Measurements from ENCODE around the gene RTP3. TPM values are rescaled to one million over a fixed set of nuclear protein-coding genes. Genes with fewer than 3 reads are reported as not detected.
"Not testable (repeated sequence)": the region's sequence is repeated elsewhere in the genome, so short reads cannot be mapped to it uniquely, and the experiment has no call there.

RTP3 gene
- total and polyA plus RNA-seq, 4 donors: 1.0 to 61.7 (median 26.6) TPM

DNA sequence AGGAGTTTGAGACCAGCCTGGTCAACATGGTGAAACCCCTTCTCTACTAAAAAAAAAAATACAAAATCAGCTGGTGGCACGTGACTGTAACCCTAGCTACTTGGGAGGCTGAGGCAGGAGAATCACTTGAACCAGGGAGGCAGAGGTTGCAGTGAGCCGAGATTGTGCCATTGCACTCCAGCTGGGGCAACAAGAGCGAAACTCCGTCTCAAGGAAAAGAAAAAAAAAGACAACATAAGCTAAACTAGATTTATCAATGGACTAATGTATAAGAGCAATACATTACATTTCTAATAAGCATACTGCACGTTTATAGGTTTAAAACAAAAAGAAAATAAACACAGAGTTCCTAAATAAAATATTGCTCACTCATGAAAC is 40.6 kb downstream of the RTP3 start:
- not testable (repeated sequence) for H3K27ac ChIP-seq (ENCODE audit: low read depth in 1 of 2, low read length in 2 of 2); H3K4me1 ChIP-seq (ENCODE audit: control insufficient read depth in 4 of 4, insufficient read depth in 4 of 4, low read length in 3 of 4); H3K9me3 ChIP-seq (ENCODE audit: control insufficient read depth in 4 of 4, low read length in 3 of 4); H3K4me3 ChIP-seq (ENCODE audit: low read depth in 1 of 3, low read length in 3 of 3); H3K9ac ChIP-seq (ENCODE audit: low read depth in 1 of 2, low read length in 2 of 2); DNase-seq (ENCODE audit: low spot score); H3K36me3 ChIP-seq (ENCODE audit: control insufficient read depth in 4 of 4, insufficient read depth in 3 of 4, low read depth in 1 of 4, low read length in 3 of 4); H3K27me3 ChIP-seq (ENCODE audit: control insufficient read depth in 4 of 4, insufficient read depth in 4 of 4, low read length in 3 of 4)
- 66% methylated on average over 5 of the region's 5 CpGs for WGBS

DNA sequence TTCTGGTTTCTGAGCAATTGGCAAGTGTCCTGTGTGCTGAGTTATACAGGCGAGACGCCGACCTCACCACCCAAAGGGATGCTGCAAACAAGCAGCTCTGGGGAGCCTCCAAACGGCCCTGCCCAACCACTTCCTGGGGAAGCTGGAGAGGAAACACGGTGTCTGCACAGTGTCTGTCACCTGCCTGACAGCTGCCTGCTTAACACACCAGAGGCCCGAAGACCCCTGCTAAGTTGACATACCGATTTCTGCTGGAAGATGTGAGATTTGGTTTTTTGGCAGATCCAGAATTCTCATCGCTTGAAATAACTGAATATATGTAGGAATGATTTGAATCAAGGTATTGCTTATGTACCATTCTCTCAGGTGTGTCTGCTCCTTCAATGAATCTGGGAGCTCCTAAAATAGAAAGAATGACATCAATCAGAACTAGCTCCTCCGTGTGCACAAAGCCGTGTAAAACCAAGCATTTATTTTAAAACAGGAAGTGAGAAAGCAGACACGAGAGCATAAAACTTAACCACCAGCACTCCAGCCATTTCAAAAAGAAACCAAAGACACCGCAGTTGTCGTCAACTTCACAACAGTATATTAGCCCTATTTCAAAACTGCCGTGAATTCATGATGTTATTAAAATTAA is 41.1 kb downstream of the RTP3 start:
- no peak for TF ChIP-seq GABPA (IDR thresholded peaks at IDR 0.05 in 1 of 2, conservative IDR thresholded peaks at IDR 0.05 in 1 of 2)
- TF ChIP-seq RAD21 (IDR thresholded peaks at IDR 0.05): no peak
- TF ChIP-seq SP1 (IDR thresholded peaks at IDR 0.05): no peak
- TF ChIP-seq HNF4A (conservative IDR thresholded peaks at IDR 0.05): no peak
- TF ChIP-seq ZBTB33 (IDR thresholded peaks at IDR 0.05): no peak
- H3K36me3 ChIP-seq (ENCODE audit: control insufficient read depth in 4 of 4, insufficient read depth in 3 of 4, low read depth in 1 of 4, low read length in 3 of 4): peaks cover 0 to 2% (median 0%) of the 10 kb centered on the region in 4 donors
- H3K27me3 ChIP-seq (ENCODE audit: control insufficient read depth in 4 of 4, insufficient read depth in 4 of 4, low read length in 3 of 4): no peaks in the 10 kb centered on the region
- H3K4me3 ChIP-seq (ENCODE audit: low read depth in 1 of 3, low read length in 3 of 3): no peak overlapping the region
- WGBS: 62% methylated on average over 14 of the region's 14 CpGs
- H3K4me1 ChIP-seq (ENCODE audit: control insufficient read depth in 4 of 4, insufficient read depth in 4 of 4, low read length in 3 of 4): peaks cover 0 to 9% (median 4%) of the 10 kb centered on the region in 4 donors
- H3K27ac ChIP-seq (ENCODE audit: low read depth in 1 of 2, low read length in 2 of 2): no peak overlapping the region
- no peaks in the 10 kb centered on the region for H3K9me3 ChIP-seq (ENCODE audit: control insufficient read depth in 4 of 4, low read length in 3 of 4)
- H3K9ac ChIP-seq (ENCODE audit: low read depth in 1 of 2, low read length in 2 of 2): no peak overlapping the region
- DNase-seq (ENCODE audit: low spot score): no peak

DNA sequence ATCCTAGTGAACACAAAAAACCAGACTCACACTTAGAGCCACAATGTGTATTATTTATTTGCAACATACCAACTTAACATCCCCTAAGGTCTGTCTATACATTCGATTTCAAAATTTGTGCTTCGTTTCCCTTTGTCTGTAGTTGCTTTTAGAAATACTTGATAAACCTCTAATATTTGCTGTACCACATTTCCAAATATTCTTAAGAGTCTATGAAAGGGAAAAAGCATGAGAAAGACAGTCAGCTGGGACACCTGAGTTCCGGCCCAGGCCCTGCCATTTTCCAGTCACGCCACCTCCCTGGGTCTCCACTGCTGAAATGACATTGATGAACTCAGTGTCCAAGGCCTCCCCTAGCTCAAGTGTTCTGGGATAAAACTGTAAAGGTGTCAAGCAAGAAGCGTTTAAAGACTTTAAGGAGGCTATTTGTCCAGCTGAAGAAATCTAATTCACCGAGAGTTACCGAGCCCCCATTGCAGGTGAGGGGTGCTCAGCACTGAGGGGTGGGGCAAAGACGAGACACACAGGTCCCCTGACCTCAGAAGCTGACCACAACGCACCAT is 41.7 kb downstream of the RTP3 start:
- 90% methylated on average over 9 of the region's 9 CpGs for WGBS
- no peak for DNase-seq (ENCODE audit: low spot score)
- TF ChIP-seq TAF1 (conservative IDR thresholded peaks at IDR 0.05): no peak
- no peak for TF ChIP-seq SP1 (IDR thresholded peaks at IDR 0.05)
- Histone ChIP-seq H3K27me3 (ENCODE audit: control insufficient read depth in 4 of 4, insufficient read depth in 4 of 4, low read length in 3 of 4) (no peaks in the 10 kb centered on the region), H3K4me3 (ENCODE audit: low read depth in 1 of 3, low read length in 3 of 3) (no peak overlapping the region), H3K9ac (ENCODE audit: low read depth in 1 of 2, low read length in 2 of 2) (no peak overlapping the region), H3K27ac (ENCODE audit: low read depth in 1 of 2, low read length in 2 of 2) (no peak overlapping the region), H3K4me1 (ENCODE audit: control insufficient read depth in 4 of 4, insufficient read depth in 4 of 4, low read length in 3 of 4) (peaks cover 0 to 9% (median 4%) of the 10 kb centered on the region in 4 donors), H3K36me3 (ENCODE audit: control insufficient read depth in 4 of 4, insufficient read depth in 3 of 4, low read depth in 1 of 4, low read length in 3 of 4) (peaks cover 0 to 2% (median 0%) of the 10 kb centered on the region in 4 donors), H3K9me3 (ENCODE audit: control insufficient read depth in 4 of 4, low read length in 3 of 4) (no peaks in the 10 kb centered on the region)

- TF ChIP-seq RXRA (IDR thresholded peaks at IDR 0.05) (no peak), ATF3 (IDR thresholded peaks at IDR 0.05) (no peak), EGR1 (IDR thresholded peaks at IDR 0.05; ENCODE audit: low read depth in 2 of 2) (no peak), NR2F2 (IDR thresholded peaks at IDR 0.05) (no peak), HNF4G (IDR thresholded peaks at IDR 0.05) (no peak), HNF4A (conservative IDR thresholded peaks at IDR 0.05) (no peak), CTCF (IDR thresholded peaks at IDR 0.05; ENCODE audit: low read depth, low read length, missing input control) (no peak), GABPA (IDR thresholded peaks at IDR 0.05 in 1 of 2, conservative IDR thresholded peaks at IDR 0.05 in 1 of 2) (no peak), YY1 (IDR thresholded peaks at IDR 0.05) (no peak), FOXA2 (IDR thresholded peaks at IDR 0.05) (no peak), RAD21 (IDR thresholded peaks at IDR 0.05) (no peak), FOXA1 (IDR thresholded peaks at IDR 0.05) (no peak)
- Histone ChIP-seq H3K27me3 (ENCODE audit: control insufficient read depth in 4 of 4, insufficient read depth in 4 of 4, low read length in 3 of 4) (no peaks in the 10 kb centered on the region), H3K9ac (ENCODE audit: low read depth in 1 of 2, low read length in 2 of 2) (no peak overlapping the region), H3K4me3 (ENCODE audit: low read depth in 1 of 3, low read length in 3 of 3) (no peak overlapping the region), H3K27ac (ENCODE audit: low read depth in 1 of 2, low read length in 2 of 2) (no peak overlapping the region), H3K4me1 (ENCODE audit: control insufficient read depth in 4 of 4, insufficient read depth in 4 of 4, low read length in 3 of 4) (peaks cover 0 to 9% (median 4%) of the 10 kb centered on the region in 4 donors), H3K9me3 (ENCODE audit: control insufficient read depth in 4 of 4, low read length in 3 of 4) (no peaks in the 10 kb centered on the region), H3K36me3 (ENCODE audit: control insufficient read depth in 4 of 4, insufficient read depth in 3 of 4, low read depth in 1 of 4, low read length in 3 of 4) (peaks cover 0 to 2% (median 0%) of the 10 kb centered on the region in 4 donors)
- whole genome bisulfite sequencing: 98% methylated on average over 4 of the region's 4 CpGs
- no peak for DNase-seq (ENCODE audit: low spot score)
Measured at GRCh38 chr3:46540550-46540949, 42.8 kb downstream of the RTP3 start.

All from liver (tissue), 9 donors.